22Rv1 (cell line): ENCODE data around the gene NRDC.

Experiments used
- CTCF ChIP-seq: fragments of 450-650 bp; IDR thresholded peaks from 2 replicates; pipeline ENCODE4 v1.5.1; 2017; ENCODE audit warnings: mild to moderate bottlenecking
- ZFX ChIP-seq: fragments of 450-650 bp; IDR thresholded peaks from 2 replicates; pipeline ENCODE4 v1.6.1; 2017; ENCODE audit warnings: antibody characterized with exemption, borderline replicate concordance

- TF ChIP-seq CTCF (no peak), ZFX (no peak)
These were observed 28.7 kb upstream of the NRDC start for GRCh38 chr1:51907079-51907702.
